Natural killer cell treated with Interleukin-12 subunit alpha and Interleukin-12 subunit beta and Interleukin-15 and Interleukin-18, amount 100 ng/mL, for 72 hours (primary cell): ENCODE results near the gene FGD4. TPM values are rescaled to one million over a fixed set of nuclear protein-coding genes. Genes with fewer than 3 reads are reported as not detected.

Experiments used
- ATAC-seq, 2 donors: fragments of 150-1000 bp; cut with Tn5 transposase in 1 of 2; sonication (Bioruptor Pico), chemical (Tn5 transposase) in 1 of 2; 2 replicates each; pipeline ENCODE4 v1.10.0; 2021
- DNase-seq: peaks from one replicate; pipeline ENCODE4 v3.0.0; 2022; ENCODE audit warnings: low spot score
- H3K27ac Mint-ChIP-seq, 2 donors: 1 replicate in 1 of 2; 2 replicates in 1 of 2; pipeline ENCODE4 v1.8.0; 2022; ENCODE audit warnings: mixed read lengths in 2 of 2, mild to moderate bottlenecking in 1 of 2, moderate library complexity in 1 of 2
- H3K27me3 Mint-ChIP-seq, 2 donors: 1 replicate in 1 of 2; 2 replicates in 1 of 2; pipeline ENCODE4 v1.8.0; 2022; ENCODE audit warnings: mixed read lengths in 2 of 2
- H3K36me3 Mint-ChIP-seq: one replicate; pipeline ENCODE4 v1.8.0; 2022; ENCODE audit warnings: mixed read lengths
- H3K4me1 Mint-ChIP-seq, 2 donors: 1 replicate in 1 of 2; 2 replicates in 1 of 2; pipeline ENCODE4 v1.8.0; 2022; ENCODE audit warnings: low read depth in 2 of 2, mixed read lengths in 2 of 2, mild to moderate bottlenecking in 1 of 2
- H3K4me3 Mint-ChIP-seq: one replicate; pipeline ENCODE4 v1.8.0; 2022; ENCODE audit warnings: mixed read lengths
- H3K9me3 Mint-ChIP-seq: 2 replicates; pipeline ENCODE4 v1.8.0; 2022; ENCODE audit warnings: mixed read lengths
- total RNA-seq, 2 donors: library from RNA; stranded (reverse); gene quantifications; one replicate each; pipeline ENCODE4 v1.2.3, GENCODE V29; 2022

The FGD4 gene
- total RNA-seq, 2 donors from 2014 or later = 0.22 to 0.31 TPM

DNA sequence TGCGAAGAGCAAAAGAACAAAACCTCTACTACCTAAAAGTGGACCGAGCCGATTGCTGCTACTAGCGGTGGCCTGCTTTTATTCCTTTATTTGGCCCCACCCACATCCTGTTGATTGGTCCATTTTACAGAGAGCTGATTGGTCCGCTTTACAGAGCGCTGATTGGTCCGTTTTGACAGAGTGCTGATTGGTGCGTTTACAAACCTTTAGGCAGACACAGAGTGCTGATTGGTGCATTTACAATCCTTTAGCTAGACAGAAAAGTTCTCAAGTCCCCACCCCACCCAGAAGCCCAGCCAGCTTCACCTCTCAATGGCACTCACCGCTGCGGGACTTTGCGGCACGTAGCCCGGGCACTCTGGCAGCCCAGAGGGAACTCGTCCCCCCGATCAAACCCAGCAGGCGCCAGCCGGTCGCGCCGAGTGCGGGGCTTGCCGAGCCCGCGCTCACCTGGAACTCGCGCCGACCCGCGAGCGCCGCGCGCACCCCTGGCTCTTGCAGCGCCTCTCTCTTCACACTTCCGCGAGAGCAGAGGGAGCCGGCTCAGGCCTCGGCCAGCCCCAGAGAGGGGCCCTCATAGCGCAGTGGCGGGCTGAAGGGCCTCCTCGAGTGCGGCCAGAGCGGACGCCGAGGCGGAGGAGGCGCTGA, 8.7 kb upstream of the FGD4 start:
- peak overlapping the region; percentile 69 for H3K4me3 Mint-ChIP-seq
- ATAC-seq (peak; percentile 48 to 69), DNase-seq (no peak)
- peaks cover 0 to 2% of the 10 kb centered on the region in 2 donors for H3K4me1 Mint-ChIP-seq
- no peak overlapping the region for H3K27ac Mint-ChIP-seq
- peaks cover 2 to 6% of the 10 kb centered on the region in 2 donors for H3K27me3 Mint-ChIP-seq
- no peaks in the 10 kb centered on the region for H3K9me3 Mint-ChIP-seq
- H3K36me3 Mint-ChIP-seq = no peaks in the 10 kb centered on the region

DNA sequence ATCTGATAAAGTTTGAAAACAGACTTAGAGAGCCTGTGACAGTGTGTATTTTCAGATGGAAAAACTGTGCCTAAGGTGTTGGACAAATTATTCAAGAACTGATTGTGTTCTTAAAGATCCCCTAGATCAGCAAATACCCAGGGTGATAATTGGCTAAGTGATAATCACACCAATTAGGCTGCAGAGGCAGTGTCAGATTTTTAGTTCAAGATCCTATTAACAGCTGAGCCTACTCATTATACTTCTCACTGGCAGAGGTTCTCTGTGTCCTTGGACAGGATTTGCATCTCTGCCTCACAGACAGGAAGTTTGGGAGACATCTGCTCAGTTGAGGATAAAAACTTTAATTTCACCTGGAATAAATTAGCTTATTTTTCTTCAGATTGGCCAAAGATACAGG, 4.3 kb upstream of the FGD4 start:
- Mint-ChIP-seq H3K4me3 (no peak overlapping the region), H3K27me3 (peaks cover 10 to 19% of the 10 kb centered on the region in 2 donors), H3K4me1 (peaks cover 0 to 5% of the 10 kb centered on the region in 2 donors), H3K27ac (no peak overlapping the region), H3K36me3 (no peaks in the 10 kb centered on the region), H3K9me3 (no peaks in the 10 kb centered on the region)
- DNase-seq = no peak
- no peak for ATAC-seq

DNA sequence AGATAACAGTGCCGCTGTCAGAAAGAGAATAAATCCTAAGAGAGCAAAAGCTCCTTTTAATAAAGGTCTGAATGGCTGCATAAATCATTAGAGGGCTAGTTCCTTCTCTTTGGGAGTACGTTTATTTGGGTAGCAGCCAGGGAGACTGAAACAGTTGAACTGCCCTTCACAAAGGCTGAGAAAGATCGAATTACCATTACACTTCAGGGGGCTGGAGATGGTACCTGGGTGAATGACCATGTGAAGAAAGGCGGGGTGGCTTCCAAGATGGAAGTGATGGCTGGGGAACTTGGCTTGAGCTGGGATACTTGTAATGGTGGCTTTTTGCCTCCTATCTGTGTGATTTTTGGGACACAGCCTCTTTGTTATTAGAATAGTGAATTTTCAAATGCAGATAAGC, 1.7 kb upstream of the FGD4 start:
- H3K27ac Mint-ChIP-seq = no peak overlapping the region
- DNase-seq (no peak), ATAC-seq (no peak)
- peaks cover 18 to 29% of the 10 kb centered on the region in 2 donors for H3K27me3 Mint-ChIP-seq
- peaks cover 0 to 3% of the 10 kb centered on the region in 2 donors for H3K4me1 Mint-ChIP-seq
- H3K9me3 Mint-ChIP-seq = no peaks in the 10 kb centered on the region
- H3K4me3 Mint-ChIP-seq = no peak overlapping the region
- H3K36me3 Mint-ChIP-seq = no peaks in the 10 kb centered on the region

DNA sequence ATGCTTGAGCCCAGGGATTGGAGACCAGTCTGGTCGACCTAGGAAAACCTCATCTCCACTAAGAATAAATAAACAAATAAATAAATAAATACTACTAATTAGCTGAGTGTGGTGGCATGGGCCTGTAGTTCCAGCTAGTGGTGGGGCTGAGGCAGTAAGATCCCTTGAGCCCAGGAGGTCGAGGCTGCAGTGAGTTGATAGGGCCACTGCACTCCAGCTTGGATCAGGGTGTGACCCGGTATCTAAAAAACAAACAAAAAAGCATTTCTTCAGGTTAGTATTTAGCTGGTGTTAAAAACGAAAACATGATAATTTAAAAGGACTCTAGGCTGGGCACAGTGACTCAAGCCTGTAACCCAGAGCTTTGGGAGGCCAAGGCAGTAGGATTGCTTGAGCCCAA, 1.2 kb upstream of the FGD4 start:
- Mint-ChIP-seq H3K27me3 (peaks cover 18 to 33% of the 10 kb centered on the region in 2 donors), H3K27ac (no peak overlapping the region), H3K4me1 (peaks cover 0 to 3% of the 10 kb centered on the region in 2 donors), H3K9me3 (no peaks in the 10 kb centered on the region), H3K4me3 (no peak overlapping the region), H3K36me3 (no peaks in the 10 kb centered on the region)
- DNase-seq (no peak), ATAC-seq (no peak)

DNA sequence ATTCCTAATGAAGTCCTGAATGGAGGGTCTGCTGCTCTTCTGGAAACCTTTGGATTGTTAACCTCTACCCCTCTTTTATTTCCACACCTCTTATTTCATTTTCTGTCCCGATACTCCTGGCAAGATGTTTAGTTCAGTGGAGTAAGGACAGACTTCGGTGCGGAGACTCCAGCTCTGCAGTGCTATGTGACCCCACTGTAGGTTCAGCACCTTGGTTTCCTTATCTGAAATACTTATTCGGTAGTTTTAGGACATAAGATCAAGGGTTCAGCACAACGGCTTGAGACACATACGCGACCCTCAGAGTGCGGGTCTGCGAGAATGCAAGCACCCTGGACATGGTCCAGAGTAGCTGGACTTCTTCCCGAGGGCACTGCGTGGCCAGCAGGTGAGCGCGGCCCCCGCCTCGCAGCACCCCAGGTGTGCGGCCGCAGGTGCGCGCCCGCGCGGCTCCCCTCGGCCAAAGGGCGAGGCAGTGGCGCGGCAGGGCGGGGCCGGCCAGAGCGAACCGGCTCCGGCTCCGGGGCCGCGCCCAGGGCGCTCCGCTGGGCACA, 465 bp upstream of the FGD4 start:
- H3K4me3 Mint-ChIP-seq = peak overlapping the region; percentile 86
- H3K4me1 Mint-ChIP-seq = peaks cover 0 to 3% of the 10 kb centered on the region in 2 donors
- H3K27me3 Mint-ChIP-seq = peaks cover 18 to 33% of the 10 kb centered on the region in 2 donors
- no peaks in the 10 kb centered on the region for H3K36me3 Mint-ChIP-seq
- ATAC-seq = no peak
- no peaks in the 10 kb centered on the region for H3K9me3 Mint-ChIP-seq
- DNase-seq = no peak
- no peak overlapping the region for H3K27ac Mint-ChIP-seq

DNA sequence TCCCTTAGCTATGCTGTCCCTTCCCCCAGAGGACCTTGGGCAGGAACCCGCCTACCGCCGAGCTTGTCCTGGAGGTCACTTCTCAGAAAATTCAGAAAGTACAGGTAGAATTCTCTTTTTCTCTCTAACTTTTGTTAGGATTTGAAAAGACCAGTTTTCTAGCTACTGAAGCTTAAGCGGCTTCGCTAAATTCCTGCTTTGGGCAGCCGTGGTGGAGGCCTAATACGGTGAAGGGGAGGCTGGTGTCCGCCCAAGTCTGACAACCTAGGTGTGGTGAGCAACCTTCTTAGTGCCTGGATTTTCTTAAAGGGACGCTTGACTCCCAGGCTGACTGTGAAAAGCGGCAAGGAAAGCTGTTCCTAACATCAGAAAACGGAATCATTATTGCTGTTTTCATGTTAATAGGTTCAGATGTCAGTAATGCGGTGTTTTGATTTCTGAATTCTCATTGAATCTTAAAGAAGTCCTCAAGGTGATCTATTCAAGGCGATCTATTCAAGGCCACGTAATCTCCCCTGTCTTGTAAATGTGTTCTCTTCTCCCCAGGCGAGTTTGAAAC, 835 bp downstream of the FGD4 start:
- H3K9me3 Mint-ChIP-seq = no peaks in the 10 kb centered on the region
- ATAC-seq (no peak), DNase-seq (no peak)
- peak overlapping the region; percentile 39 for H3K4me3 Mint-ChIP-seq
- no peak overlapping the region for H3K27ac Mint-ChIP-seq
- H3K36me3 Mint-ChIP-seq = no peaks in the 10 kb centered on the region
- H3K27me3 Mint-ChIP-seq = peaks cover 20 to 33% of the 10 kb centered on the region in 2 donors
- H3K4me1 Mint-ChIP-seq = peaks cover 0 to 3% of the 10 kb centered on the region in 2 donors

DNA sequence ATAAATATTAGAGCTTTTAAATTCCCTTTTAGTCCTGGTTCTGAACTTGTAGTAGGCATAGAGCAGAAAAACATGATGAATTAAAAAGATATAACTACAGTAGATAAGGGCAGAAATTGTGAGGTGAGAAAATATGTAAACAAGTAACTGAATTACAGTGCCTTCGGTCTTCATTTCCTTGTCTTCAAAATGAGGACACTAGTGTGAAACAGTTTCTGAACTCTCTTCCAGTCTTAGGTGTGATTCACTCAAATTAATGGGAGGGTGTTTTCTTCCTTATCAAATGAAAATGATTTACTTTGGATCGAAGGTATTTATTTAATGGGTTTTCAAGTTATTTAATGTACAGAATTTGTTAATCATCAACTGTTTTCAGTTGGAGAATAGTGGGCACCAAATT, 1.5 kb downstream of the FGD4 start:
- peaks cover 0 to 3% of the 10 kb centered on the region in 2 donors for H3K4me1 Mint-ChIP-seq
- no peak for DNase-seq
- H3K9me3 Mint-ChIP-seq = no peaks in the 10 kb centered on the region
- no peaks in the 10 kb centered on the region for H3K36me3 Mint-ChIP-seq
- no peak overlapping the region for H3K27ac Mint-ChIP-seq
- no peak for ATAC-seq
- peak overlapping the region; percentile 39 for H3K4me3 Mint-ChIP-seq
- H3K27me3 Mint-ChIP-seq = peaks cover 20 to 33% of the 10 kb centered on the region in 2 donors

DNA sequence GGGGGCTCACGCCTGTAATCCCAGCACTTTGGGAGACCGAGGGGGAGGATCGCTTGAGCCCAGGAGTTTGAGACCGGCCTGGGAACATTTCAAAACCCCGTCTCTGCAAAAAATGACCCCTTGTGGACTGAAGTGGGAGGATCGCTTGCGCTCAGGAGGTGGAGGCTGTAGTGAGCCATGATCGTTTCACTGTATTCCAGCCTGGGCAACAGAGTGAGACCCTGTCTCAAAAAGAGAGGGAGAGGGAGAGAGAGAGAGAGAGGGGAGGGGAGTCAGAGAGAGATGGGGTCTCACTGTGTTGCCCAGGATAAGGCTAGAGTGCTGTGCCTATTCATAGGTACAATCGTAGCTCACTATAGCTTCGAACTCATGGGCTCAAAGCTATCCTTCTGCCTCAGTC, 2.8 kb downstream of the FGD4 start:
- peaks cover 20 to 33% of the 10 kb centered on the region in 2 donors for H3K27me3 Mint-ChIP-seq
- no peak overlapping the region for H3K27ac Mint-ChIP-seq
- ATAC-seq = no peak
- DNase-seq = no peak
- H3K4me1 Mint-ChIP-seq = peaks cover 0 to 3% of the 10 kb centered on the region in 2 donors
- H3K9me3 Mint-ChIP-seq = no peaks in the 10 kb centered on the region
- H3K36me3 Mint-ChIP-seq = no peaks in the 10 kb centered on the region
- no peak overlapping the region for H3K4me3 Mint-ChIP-seq

DNA sequence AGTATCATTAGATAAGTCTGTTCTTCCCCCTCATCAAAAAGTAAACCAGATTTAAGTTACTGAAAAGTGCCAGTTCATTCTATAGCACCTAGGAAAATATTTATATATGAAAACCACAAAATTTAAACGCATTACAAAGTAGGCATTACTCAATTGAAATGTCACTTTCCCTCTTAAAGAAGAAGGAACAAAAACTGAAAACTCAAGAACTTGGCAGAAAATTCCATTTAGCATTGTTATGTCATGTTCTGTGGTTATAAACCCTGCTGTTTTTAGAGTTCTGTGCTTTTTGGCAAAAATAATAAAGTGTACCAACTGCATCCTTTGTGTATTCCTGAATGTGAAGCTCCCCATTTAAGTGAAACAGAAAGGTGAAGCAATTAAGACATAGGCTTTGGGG, 3.6 kb downstream of the FGD4 start:
- peaks cover 0 to 3% of the 10 kb centered on the region in 2 donors for H3K4me1 Mint-ChIP-seq
- peaks cover 20 to 33% of the 10 kb centered on the region in 2 donors for H3K27me3 Mint-ChIP-seq
- H3K9me3 Mint-ChIP-seq = no peaks in the 10 kb centered on the region

DNA sequence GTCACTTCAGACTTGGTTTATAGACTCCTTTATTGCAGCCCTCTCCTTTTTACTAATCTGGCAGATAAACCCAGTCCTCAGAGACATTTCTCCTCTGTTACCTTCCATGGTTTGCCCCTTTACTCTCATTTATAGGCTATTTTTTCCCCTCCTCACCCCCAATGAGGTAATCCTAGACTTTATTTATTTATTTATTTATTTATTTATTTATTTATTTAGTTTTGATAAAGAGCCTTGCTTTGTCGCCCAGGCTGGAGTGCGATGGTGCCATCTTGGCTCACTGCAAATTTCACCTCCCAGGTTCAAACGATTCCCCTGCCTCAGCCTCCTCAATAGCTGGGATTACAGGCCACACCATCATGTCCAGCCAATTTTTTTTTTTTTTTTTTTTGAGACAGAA, 8.4 kb downstream of the FGD4 start:
- H3K36me3 Mint-ChIP-seq = no peaks in the 10 kb centered on the region
- ATAC-seq = no peak
- no peaks in the 10 kb centered on the region for H3K9me3 Mint-ChIP-seq
- no peak overlapping the region for H3K4me3 Mint-ChIP-seq
- peaks cover 15 to 24% of the 10 kb centered on the region in 2 donors for H3K27me3 Mint-ChIP-seq
- H3K4me1 Mint-ChIP-seq = no peaks in the 10 kb centered on the region
- H3K27ac Mint-ChIP-seq = no peak overlapping the region
- no peak for DNase-seq

More for the DNA sequence above, 3.6 kb downstream of the FGD4 start:
- no peak overlapping the region for H3K4me3 Mint-ChIP-seq
- no peaks in the 10 kb centered on the region for H3K36me3 Mint-ChIP-seq
- DNase-seq (no peak), ATAC-seq (no peak)
- H3K27ac Mint-ChIP-seq = no peak overlapping the region

DNA sequence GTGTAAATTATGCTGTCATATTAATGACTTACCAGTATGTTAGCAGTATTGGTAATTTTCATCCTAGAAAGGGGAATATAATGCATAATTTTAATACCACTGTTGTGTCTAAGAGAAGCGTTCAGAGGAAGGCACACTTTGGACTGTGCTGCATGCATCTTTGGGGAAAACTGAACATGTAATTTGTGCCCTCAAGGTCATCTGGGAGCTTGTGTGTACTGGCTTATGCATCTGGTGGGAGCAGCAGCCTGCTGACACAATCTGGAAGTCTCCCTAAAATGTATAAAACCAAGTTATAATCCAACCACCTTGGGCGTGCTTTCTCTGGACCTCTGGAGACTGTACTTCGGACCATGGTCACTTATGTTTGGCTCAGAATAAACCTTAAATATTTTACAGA, 14.1 kb downstream of the FGD4 start:
- no peaks in the 10 kb centered on the region for H3K9me3 Mint-ChIP-seq
- H3K36me3 Mint-ChIP-seq = no peaks in the 10 kb centered on the region
- ATAC-seq (no peak), DNase-seq (no peak)
- no peak overlapping the region for H3K27ac Mint-ChIP-seq
- no peaks in the 10 kb centered on the region for H3K4me1 Mint-ChIP-seq
- H3K27me3 Mint-ChIP-seq = peaks cover 13 to 28% of the 10 kb centered on the region in 2 donors
- no peak overlapping the region for H3K4me3 Mint-ChIP-seq

DNA sequence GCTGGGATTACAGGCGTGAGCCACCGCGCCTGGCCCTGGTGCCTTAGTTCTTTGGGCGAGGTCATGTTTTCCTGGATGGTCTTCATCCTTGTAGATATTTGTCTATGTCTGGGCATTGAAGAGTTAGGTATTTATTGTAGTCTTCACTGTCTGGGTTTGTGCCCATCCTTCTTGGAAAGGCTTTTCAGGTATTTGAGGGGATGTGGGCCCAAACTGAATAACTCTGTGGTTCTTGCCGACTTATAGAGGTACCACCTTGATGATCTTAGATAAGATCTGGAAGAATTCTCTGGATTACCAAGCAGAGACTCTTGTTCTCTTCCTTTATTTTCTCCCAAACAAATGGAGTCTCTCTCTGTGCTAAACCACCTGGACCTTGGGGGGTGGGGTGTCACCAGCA, 18.9 kb downstream of the FGD4 start:
- H3K4me3 Mint-ChIP-seq = no peak overlapping the region
- peaks cover 6 to 14% of the 10 kb centered on the region in 2 donors for H3K27me3 Mint-ChIP-seq
- no peak for ATAC-seq
- no peaks in the 10 kb centered on the region for H3K4me1 Mint-ChIP-seq
- no peak overlapping the region for H3K27ac Mint-ChIP-seq
- DNase-seq = no peak
- no peaks in the 10 kb centered on the region for H3K36me3 Mint-ChIP-seq
- H3K9me3 Mint-ChIP-seq = no peaks in the 10 kb centered on the region

DNA sequence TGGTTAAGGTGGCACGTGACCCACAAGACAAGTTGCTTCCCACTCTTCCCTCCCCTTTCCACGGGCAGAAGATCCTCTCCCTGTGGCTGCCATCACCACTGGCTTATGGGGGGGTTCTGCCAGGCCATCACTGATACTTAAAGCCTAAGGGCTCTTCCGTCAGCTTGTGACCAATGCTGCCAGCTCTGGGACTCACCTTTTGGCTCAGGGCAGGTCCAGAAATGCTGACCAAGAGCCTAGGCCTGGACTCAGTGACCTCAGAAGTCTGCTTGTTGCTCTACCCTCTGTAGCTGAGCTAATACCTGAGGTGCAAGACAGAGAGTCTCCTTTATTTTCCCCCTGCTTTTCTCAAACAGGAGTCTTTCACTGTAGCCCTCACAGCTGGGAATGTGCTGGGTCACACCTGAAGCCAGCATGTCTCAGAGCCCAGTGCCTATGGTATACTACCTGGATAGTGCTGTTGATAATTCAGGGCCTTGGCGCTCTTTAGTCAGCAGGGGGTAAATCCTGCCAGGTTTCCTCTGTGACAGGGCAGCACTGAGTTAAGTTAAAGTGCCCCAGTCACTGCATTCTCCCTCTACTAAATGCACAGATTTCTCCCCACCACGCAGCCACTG, 19.7 kb downstream of the FGD4 start:
- Mint-ChIP-seq H3K4me3 (no peak overlapping the region), H3K27ac (no peak overlapping the region), H3K36me3 (no peaks in the 10 kb centered on the region), H3K4me1 (no peaks in the 10 kb centered on the region), H3K9me3 (no peaks in the 10 kb centered on the region), H3K27me3 (peaks cover 6 to 14% of the 10 kb centered on the region in 2 donors)
- ATAC-seq (peak; percentile 24 to 43), DNase-seq (no peak)

DNA sequence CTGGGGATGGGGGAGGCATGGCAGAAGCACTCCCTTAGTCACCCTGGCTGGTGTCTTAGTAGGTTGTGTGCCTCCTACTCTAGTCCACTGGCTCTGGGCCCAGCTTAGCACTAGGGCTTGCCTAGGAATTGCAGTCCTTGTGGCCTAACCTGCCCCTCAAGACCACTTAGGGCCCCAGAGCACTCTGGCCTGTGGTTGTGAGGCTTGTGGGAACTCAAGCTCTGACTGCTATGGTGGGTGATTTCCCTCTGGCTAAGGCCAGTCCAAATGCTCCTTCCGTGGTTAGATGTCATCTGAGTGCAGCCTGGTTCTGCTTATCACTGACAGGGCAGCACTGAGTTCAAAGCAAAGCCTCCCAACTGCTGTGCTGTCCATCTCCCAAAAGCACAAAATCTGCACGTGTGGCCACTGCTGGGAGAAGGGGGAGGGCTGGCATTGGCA, 20.2 kb downstream of the FGD4 start:
- no peak overlapping the region for H3K4me3 Mint-ChIP-seq
- no peaks in the 10 kb centered on the region for H3K36me3 Mint-ChIP-seq
- H3K27me3 Mint-ChIP-seq = peaks cover 9 to 14% of the 10 kb centered on the region in 2 donors
- H3K4me1 Mint-ChIP-seq = no peaks in the 10 kb centered on the region
- ATAC-seq (peak; percentile 27 to 28), DNase-seq (no peak)
- no peaks in the 10 kb centered on the region for H3K9me3 Mint-ChIP-seq
- H3K27ac Mint-ChIP-seq = no peak overlapping the region
